22Rv1 (cell line): Measurements from ENCODE around the gene TDP1.

ENCODE experiments used
- CTCF ChIP-seq: fragments of 450-650 bp; IDR thresholded peaks from 2 replicates; pipeline ENCODE4 v1.5.1; 2017; ENCODE audit warnings: mild to moderate bottlenecking
- ZFX ChIP-seq: fragments of 450-650 bp; IDR thresholded peaks from 2 replicates; pipeline ENCODE4 v1.6.1; 2017; ENCODE audit warnings: antibody characterized with exemption, borderline replicate concordance

- TF ChIP-seq CTCF (no peak), ZFX (no peak)
These were observed 83.7 kb downstream of the TDP1 start for GRCh38 chr14:90039253-90040010.
